ENCODE data around the gene QSOX1. TPM values are rescaled to one million over a fixed set of nuclear protein-coding genes. Genes with fewer than 3 reads are reported as not detected.

The QSOX1 gene
- total RNA-seq, 2 donors from 2014 or later = 254 to 280 TPM

- ATAC-seq (no peak), DNase-seq (no peak)
- intact Hi-C loops (cut with DNase I, micrococcal nuclease) = no loop called here
Observed at GRCh38 chr1:180144659-180145357, 9.9 kb upstream of the QSOX1 start.

- intact Hi-C loops (cut with DNase I, micrococcal nuclease) = no loop called here
- no peak for DNase-seq
- no peak for ATAC-seq
Observed at GRCh38 chr1:180145446-180145845, 9.2 kb upstream of the QSOX1 start.

- intact Hi-C loops (cut with DNase I, micrococcal nuclease) = no loop called here
- ATAC-seq (no peak), DNase-seq (no peak)
Observed at GRCh38 chr1:180150982-180151381, 3.7 kb upstream of the QSOX1 start.

DNA sequence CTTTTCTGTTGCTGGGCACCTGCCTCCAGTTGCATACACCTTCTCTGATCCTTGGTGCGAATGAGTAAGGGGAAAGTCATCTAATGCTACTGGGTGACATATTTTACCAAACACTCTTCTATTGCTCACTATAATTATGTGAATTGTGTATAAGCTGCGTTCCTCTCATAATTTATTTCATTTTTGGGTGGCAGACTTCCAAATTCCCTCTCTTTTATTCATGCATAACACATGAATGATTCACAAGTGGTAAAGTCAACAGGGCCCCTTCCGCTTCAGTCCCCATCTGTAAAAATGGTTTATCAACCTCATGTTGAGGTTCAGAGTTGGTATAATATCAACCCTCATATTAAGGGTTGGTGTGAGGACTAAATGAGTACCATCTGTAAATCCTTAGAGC lies 3.2 kb upstream of the QSOX1 start:
- intact Hi-C loops (cut with DNase I, micrococcal nuclease) = no loop called here
- DNase-seq = no peak
- ATAC-seq = no peak

DNA sequence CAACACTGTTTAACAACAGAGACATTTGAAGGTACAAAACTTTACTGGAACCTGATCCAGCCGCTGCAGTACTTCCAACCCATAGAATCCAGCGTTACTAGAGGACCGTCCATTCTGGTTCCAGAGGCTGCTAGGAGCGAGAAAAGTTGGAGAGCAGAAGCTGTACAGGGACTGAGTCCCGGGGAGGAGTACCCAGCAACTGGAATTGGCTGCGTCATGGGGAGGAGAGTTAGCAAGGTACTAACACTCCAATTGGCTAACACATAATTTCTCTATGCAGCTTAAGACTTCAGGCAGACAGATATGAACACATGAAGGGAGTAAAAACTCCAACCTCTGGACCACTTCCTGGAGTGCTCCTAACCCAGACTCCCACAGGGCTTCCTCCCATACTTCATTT lies 2.1 kb upstream of the QSOX1 start:
- no peak for DNase-seq
- intact Hi-C loops (cut with DNase I, micrococcal nuclease) = no loop called here
- ATAC-seq = no peak

GRCh38 chr1:180153032-180153431 lies 1.6 kb upstream of the QSOX1 start:
- no peak for DNase-seq
- intact Hi-C loops (cut with DNase I, micrococcal nuclease) = no loop called here
- ATAC-seq = no peak

GRCh38 chr1:180154003-180154324 lies 705 bp upstream of the QSOX1 start:
- DNase-seq (peak in 1 of 2 donors; percentile 21), ATAC-seq (no peak)
- intact Hi-C loops (cut with DNase I, micrococcal nuclease) = no loop called here

DNA sequence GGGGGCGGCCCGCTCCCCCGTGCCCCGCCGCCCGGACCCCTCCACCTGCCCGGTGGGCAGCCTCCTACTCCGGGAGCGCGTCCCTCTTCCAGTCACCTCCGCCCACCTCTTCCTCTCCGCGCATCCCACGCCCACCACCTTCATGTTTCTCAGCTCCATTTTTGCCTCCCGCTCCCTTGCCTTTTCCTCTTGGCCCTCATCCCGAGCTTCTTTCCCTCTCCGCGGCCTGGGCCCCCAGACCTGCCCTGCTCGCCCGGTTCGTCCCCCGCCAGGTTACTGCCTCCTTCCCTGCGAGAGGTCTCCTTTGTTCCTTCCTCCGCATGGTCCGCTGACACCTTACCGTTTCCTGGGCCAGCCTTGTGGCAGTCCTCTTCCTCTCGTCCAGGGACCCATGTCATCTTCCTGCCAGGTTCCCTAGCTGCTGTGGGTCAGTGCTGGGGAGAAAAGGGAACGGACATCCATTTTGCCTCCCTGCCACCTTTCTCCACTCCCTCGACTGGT lies 563 bp downstream of the QSOX1 start:
- peak; percentile 21 for ATAC-seq
- DNase-seq = peak in 1 of 2 donors; percentile 48
- intact Hi-C loops (cut with DNase I, micrococcal nuclease) = no loop called here

- ATAC-seq (no peak), DNase-seq (no peak)
- intact Hi-C loops (cut with DNase I, micrococcal nuclease) = no loop called here
Observed at GRCh38 chr1:180156201-180156600, 1.5 kb downstream of the QSOX1 start.

DNA sequence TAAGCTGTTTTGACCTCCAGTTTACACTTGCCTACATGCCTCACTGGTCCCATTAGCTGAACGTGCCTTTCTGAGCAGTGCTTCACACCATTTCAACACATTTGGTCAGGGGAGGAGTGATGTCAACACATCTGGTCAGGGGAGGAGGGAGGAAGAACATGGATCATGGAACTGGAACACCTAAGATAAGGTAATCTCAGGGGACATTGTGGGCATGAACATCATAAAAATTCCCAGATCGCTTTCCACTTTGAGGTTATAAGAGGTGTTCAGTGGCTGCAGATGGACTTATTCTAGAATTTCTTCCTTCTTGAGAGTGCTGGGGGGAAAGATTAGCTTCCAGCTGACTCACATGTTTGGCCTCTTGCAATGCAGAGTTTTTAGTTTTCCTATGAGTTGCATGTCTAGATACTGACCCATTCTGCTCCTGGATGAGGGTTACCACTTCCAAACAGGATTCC lies 2.0 kb downstream of the QSOX1 start:
- DNase-seq (no peak), ATAC-seq (no peak)
- intact Hi-C loops (cut with DNase I, micrococcal nuclease) = no loop called here

DNA sequence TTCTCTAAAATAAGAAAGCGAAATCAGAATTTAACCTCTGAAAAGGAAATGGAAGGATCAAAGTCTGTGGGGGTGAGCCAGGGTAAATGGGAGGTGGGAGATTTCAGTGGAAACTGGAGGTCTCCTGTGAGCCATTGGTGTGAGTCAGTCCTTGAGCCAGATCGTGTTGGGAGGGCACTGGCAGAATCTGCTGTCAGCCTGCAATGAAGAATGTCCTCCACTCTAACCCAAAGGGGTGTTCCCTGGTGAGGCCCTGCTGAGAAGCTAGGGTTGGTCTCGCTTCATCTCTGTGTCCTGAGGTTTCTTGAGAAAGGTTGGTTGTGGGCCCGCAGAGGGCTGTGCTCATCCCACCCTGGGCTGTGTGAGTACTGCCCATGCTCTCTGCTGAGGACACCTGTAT lies 2.4 kb downstream of the QSOX1 start:
- ATAC-seq (peak; percentile 0), DNase-seq (no peak)
- intact Hi-C loops (cut with DNase I, micrococcal nuclease) = no loop called here

GRCh38 chr1:180157576-180158057 lies 2.9 kb downstream of the QSOX1 start:
- intact Hi-C loops (cut with DNase I, micrococcal nuclease) = no loop called here
- DNase-seq = no peak
- ATAC-seq = peak; percentile 56

DNA sequence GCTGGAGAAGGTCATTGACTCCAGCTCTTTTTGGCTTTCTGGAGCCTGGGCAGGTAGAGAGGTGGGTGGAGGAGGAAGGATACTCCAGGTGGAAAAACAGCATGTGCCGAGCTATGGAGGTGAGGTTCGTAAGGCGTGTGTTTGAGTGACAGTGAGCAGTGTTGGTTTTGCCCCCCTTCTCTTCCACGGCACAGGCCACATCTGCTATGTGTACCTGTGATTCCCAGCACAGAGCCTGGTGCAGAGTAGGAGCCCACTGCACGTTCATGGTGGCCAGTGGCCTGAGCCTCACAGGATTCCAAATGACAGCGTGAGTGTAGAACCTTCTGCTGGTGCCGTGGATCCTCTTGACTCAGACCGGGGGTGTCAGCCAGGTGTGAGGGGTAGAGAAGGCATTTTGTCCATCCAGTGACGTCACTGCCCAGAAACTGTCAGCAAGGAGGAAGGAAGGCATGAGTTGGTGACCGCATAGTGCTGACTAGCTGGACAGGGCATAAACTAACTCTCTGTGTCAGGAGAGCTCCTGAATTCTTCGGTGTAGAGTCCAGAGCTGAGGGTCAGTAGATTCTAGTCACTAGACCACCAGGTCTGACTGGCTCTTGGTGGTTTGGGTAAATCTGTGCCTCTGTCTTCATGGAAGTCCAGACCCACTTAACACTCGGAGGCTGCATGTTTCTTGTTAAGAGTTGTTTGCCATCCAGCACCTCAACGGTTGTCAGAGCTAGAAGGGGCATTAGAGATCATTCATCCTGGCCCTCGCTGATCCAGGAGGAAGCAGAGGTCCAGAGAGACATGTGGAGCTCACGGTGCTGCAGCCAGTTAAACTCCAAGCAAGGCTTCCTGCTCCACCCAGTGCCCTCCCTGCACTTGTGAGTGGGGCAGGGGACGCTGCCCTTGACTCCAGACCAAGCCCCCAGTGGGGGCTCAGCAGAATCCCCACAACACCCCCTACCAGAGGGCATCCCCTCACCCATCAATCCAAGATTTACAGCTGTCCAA lies 3.8 kb downstream of the QSOX1 start:
- DNase-seq = peak; percentile 37 to 59
- ATAC-seq = peak; percentile 23

GRCh38 chr1:180160357-180160756 lies 5.7 kb downstream of the QSOX1 start:
- DNase-seq = no peak
- ATAC-seq = no peak
- intact Hi-C loops (cut with DNase I, micrococcal nuclease) = no loop called here

More for the DNA sequence above, 3.8 kb downstream of the QSOX1 start:
- intact Hi-C loops (cut with DNase I, micrococcal nuclease) = no loop called here

DNA sequence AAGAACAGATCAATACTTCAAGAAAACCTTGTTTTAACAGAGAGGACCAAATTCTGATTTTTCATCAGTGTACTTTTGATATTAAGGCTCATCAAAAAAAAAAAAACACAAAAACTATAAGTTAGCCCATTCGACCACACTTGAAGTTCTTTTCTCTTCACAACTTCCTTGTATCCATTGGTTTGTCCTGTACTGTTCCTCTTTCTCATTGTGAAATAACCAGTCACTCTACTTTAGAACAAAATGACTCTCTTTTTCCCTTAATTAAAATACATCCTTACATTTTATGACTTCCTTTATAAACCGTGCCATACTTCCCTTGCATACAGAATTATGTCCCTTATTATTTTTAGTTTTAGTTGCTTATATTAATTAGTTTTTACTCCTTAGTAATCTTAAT lies 8.4 kb downstream of the QSOX1 start:
- ATAC-seq (peak; percentile 13), DNase-seq (no peak)
- intact Hi-C loops (cut with DNase I, micrococcal nuclease) = no loop called here

DNA sequence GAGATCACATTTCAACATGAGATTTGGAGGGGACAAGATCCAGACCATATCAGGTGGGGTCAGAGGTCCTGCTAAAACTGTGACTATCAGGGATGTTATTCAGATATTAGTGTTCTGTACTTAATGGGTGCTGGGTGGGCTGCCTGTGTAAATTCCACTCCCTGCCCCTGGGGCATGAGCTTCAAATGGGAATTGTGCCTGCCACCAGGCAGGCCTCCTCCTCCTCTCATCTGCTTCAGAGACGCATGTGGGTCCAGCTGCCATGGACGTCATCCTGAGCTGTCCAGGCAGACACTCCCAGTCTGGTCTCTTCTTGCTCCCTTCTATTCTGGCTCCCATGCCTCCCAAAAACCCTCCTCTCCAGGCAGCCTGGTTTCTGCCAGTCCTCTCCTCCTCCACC lies 10.4 kb downstream of the QSOX1 start:
- DNase-seq = no peak
- intact Hi-C loops (cut with DNase I, micrococcal nuclease) = no loop called here
- no peak for ATAC-seq

- intact Hi-C loops (cut with DNase I, micrococcal nuclease) = no loop called here
- no peak for ATAC-seq
- DNase-seq = no peak
Observed at GRCh38 chr1:180165509-180166435, 11.1 kb downstream of the QSOX1 start.

DNA sequence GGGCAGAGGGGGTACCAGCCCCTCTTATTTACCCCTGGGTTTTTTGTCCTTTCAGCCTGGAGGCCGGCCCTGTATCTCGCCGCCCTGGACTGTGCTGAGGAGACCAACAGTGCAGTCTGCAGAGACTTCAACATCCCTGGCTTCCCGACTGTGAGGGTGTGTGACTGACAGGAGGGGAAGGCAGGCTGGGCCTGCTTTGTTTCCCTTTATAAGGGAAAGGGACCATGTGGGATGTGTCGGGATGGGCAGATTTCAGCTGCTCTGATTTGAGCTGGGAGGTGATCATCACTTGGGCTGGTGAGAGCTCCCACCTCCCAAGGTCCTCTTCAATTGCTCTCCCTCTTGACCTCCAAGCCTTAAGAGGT lies 11.7 kb downstream of the QSOX1 start:
- no peak for DNase-seq
- ATAC-seq = no peak
- intact Hi-C loops (cut with DNase I, micrococcal nuclease) = no loop called here

Measured in left colon (tissue), 2 donors.